ENCODE data around the gene LPGAT1. TPM values are rescaled to one million over a fixed set of nuclear protein-coding genes. Genes with fewer than 3 reads are reported as not detected.

Gene LPGAT1
- total RNA-seq, 4 donors from 2014 or later, result 10.8 to 32.0 (median 24.8) TPM

- H3K4me3 ChIP-seq, result no peak overlapping the region
- no peak for DNase-seq
- no peak overlapping the region for H3K27ac ChIP-seq
- 54 to 78% methylated on average over 3 of the region's 3 CpGs for WGBS, 2 donors
- H3K9me3 ChIP-seq, result no peaks in the 10 kb centered on the region
- TF ChIP-seq, protein P1, sequence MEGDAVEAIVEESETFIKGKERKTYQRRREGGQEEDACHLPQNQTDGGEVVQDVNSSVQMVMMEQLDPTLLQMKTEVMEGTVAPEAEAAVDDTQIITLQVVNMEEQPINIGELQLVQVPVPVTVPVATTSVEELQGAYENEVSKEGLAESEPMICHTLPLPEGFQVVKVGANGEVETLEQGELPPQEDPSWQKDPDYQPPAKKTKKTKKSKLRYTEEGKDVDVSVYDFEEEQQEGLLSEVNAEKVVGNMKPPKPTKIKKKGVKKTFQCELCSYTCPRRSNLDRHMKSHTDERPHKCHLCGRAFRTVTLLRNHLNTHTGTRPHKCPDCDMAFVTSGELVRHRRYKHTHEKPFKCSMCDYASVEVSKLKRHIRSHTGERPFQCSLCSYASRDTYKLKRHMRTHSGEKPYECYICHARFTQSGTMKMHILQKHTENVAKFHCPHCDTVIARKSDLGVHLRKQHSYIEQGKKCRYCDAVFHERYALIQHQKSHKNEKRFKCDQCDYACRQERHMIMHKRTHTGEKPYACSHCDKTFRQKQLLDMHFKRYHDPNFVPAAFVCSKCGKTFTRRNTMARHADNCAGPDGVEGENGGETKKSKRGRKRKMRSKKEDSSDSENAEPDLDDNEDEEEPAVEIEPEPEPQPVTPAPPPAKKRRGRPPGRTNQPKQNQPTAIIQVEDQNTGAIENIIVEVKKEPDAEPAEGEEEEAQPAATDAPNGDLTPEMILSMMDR (IDR thresholded peaks at IDR 0.05), result no peak
- TF ChIP-seq POLR2A (IDR thresholded peaks at IDR 0.05), result no peak
- no peaks in the 10 kb centered on the region for H3K27me3 ChIP-seq
- no peaks in the 10 kb centered on the region for H3K4me1 ChIP-seq
- intact Hi-C loops (cut with DNase I), result no loop called here
- H3K36me3 ChIP-seq, result no peaks in the 10 kb centered on the region
Observed at GRCh38 chr1:211851174-211851573, 20.6 kb upstream of the LPGAT1 start.

DNA sequence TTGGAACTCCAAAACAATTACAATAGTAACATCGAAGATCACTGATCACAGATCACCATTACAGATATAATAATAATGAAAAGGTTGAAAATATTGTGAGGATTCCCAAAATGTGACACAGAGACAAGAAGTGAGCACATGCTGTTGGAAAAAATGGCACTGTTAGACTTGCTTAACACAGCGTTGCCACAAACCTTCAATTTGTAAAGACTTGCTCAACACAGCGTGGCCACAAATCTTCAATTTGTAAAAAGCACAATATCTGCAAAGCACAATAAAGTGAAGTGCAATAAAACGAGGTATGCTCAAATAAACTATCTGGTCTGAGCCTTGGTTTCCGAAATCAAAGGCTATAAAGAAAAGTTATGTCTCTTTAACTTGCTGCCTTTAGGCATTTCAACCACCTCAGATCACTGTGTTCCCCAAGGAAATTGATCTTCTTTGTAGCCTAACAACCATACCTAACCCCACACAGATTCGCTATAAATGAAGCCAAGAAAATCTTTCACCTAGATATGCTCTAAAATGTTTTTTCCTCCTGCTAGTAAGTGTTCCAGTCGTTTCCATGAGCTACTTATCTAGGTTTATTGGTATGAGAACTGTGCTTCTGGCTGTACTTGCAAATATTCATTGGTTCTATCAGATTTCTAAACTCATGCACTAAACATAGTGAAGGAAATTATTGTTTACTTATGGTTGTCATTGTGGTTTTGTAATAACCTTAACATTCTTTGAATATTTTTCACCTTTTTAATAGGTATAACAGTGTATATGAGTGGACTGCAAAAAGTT, 13.1 kb upstream of the LPGAT1 start:
- DNase-seq, result no peak
- Histone ChIP-seq H3K9me3 (no peaks in the 10 kb centered on the region), H3K4me3 (no peak overlapping the region), H3K4me1 (peaks cover 0 to 8% (median 0%) of the 10 kb centered on the region in 3 donors), H3K27ac (no peak overlapping the region), H3K36me3 (no peaks in the 10 kb centered on the region), H3K27me3 (no peaks in the 10 kb centered on the region)
- intact Hi-C loops (cut with DNase I), result no loop called here
- TF ChIP-seq POLR2A (IDR thresholded peaks at IDR 0.05), result no peak
- TF ChIP-seq, protein P1 (IDR thresholded peaks at IDR 0.05), result no peak
- WGBS, 2 donors, result 73 to 76% methylated on average over 7 of the region's 7 CpGs

GRCh38 chr1:211843018-211843417, 12.5 kb upstream of the LPGAT1 start:
- Histone ChIP-seq H3K4me1 (peaks cover 0 to 8% (median 0%) of the 10 kb centered on the region in 3 donors), H3K27ac (no peak overlapping the region), H3K27me3 (no peaks in the 10 kb centered on the region), H3K9me3 (no peaks in the 10 kb centered on the region), H3K36me3 (no peaks in the 10 kb centered on the region), H3K4me3 (no peak overlapping the region)
- intact Hi-C loops (cut with DNase I), result no loop called here
- DNase-seq, result no peak
- TF ChIP-seq POLR2A (IDR thresholded peaks at IDR 0.05), result no peak
- TF ChIP-seq, protein P1 (IDR thresholded peaks at IDR 0.05), result no peak

GRCh38 chr1:211842518-211842917, 12.0 kb upstream of the LPGAT1 start:
- WGBS, 2 donors, result 79 to 83% methylated on average over 2 of the region's 2 CpGs
- intact Hi-C loops (cut with DNase I), result no loop called here

DNA sequence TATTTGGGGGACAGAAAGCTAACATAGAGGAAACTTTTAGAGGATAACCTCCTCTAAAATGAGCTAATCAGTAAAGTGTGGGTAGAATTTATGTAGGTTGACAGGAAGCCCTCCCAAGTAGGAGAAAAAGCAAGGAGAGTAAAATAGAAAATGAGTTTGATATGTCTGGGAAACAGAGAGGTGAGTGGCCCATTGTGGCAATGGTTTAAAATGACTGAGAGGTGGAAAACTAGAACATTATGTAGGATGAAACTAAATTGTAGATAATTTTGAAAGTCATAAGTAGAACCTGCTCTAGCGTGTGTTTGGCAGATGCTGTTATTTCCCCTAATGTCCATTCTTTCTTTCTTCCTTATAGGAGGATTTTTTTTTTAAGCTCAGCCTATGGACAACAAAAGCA, 8.5 kb upstream of the LPGAT1 start:
- H3K9me3 ChIP-seq, result no peaks in the 10 kb centered on the region
- H3K4me3 ChIP-seq, result no peak overlapping the region
- 89 to 92% methylated on average over 1 of the region's 1 CpG for WGBS, 2 donors
- intact Hi-C loops (cut with DNase I), result no loop called here
- H3K27ac ChIP-seq, result no peak overlapping the region
- DNase-seq, result no peak
- H3K27me3 ChIP-seq, result peaks cover 0 to 5% (median 0%) of the 10 kb centered on the region in 4 donors
- TF ChIP-seq POLR2A (IDR thresholded peaks at IDR 0.05), result no peak
- TF ChIP-seq, protein P1 (IDR thresholded peaks at IDR 0.05), result no peak
- peaks cover 0 to 8% (median 0%) of the 10 kb centered on the region in 3 donors for H3K4me1 ChIP-seq
- no peaks in the 10 kb centered on the region for H3K36me3 ChIP-seq

More at GRCh38 chr1:211842518-211842917, 12.0 kb upstream of the LPGAT1 start:
- Histone ChIP-seq H3K9me3 (no peaks in the 10 kb centered on the region), H3K27ac (no peak overlapping the region), H3K4me3 (no peak overlapping the region), H3K27me3 (no peaks in the 10 kb centered on the region), H3K36me3 (no peaks in the 10 kb centered on the region), H3K4me1 (peaks cover 0 to 8% (median 0%) of the 10 kb centered on the region in 3 donors)
- TF ChIP-seq, protein P1 (IDR thresholded peaks at IDR 0.05), result no peak
- TF ChIP-seq POLR2A (IDR thresholded peaks at IDR 0.05), result no peak
- no peak for DNase-seq
